ENCODE results near the gene NEXN. TPM values are rescaled to one million over a fixed set of nuclear protein-coding genes. Genes with fewer than 3 reads are reported as not detected.

Gene NEXN
- total RNA-seq, 1 experiment from 2014 or later: 0.15 TPM

DNA sequence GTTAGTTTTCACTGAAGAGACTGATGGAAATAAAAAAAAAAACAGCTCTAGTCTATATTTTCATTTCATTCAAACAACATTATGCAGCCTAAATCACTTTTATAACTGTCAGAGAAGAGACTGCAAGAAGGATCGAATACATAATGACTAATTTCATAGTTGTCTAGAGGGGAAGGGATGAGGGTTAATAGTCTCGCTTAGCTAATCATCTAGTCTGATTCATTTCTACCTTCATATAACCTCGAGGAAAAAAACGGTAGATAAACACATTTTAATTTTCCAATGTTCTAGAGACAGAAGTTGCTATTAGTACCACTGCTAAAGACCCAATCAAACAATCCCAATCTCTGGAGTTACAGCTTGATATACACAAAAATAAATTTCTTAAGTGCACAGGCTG lies 87.0 kb downstream of the NEXN start:
- DNase-seq (ENCODE audit: low read depth, low spot score) (no peak), ATAC-seq (no peak)
- Histone ChIP-seq H3K9me3 (ENCODE audit: control insufficient read depth in 1 of 2, insufficient read depth in 1 of 2, low read depth in 1 of 2, low read length in 2 of 2) (no peaks in the 10 kb centered on the region), H3K27ac (ENCODE audit: low read depth, low read length) (no peak overlapping the region), H3K27me3 (ENCODE audit: insufficient read depth, low read length) (no peaks in the 10 kb centered on the region), H3K4me2 (ENCODE audit: low read length) (no peak overlapping the region), H2AFZ (ENCODE audit: low read depth, low read length, poor library complexity, severe bottlenecking) (no peak overlapping the region), H3K4me1 (ENCODE audit: control insufficient read depth in 1 of 2, insufficient read depth in 2 of 2, low read length in 2 of 2) (peaks cover 7 to 16% of the 10 kb centered on the region in 2 experiments), H4K20me1 (ENCODE audit: insufficient read depth) (peaks cover 48% of the 10 kb centered on the region; the same call in 1 of the 2 replicates), H3K9me2 (ENCODE audit: insufficient read depth) (no peaks in the 10 kb centered on the region), H3K4me3 (replicated peaks in 1 of 2; ENCODE audit: low read depth in 1 of 2, low read length in 2 of 2) (no peak overlapping the region), H3K9ac (ENCODE audit: low read length) (0 out of 2 replicates have a peak overlapping the region, but pooled peaks have one; percentile 9), H3K36me3 (ENCODE audit: control insufficient read depth in 1 of 2, insufficient read depth in 2 of 2, low read length in 2 of 2) (peaks cover 12 to 31% of the 10 kb centered on the region in 2 experiments), H3K79me2 (ENCODE audit: insufficient read depth, low read length) (peaks cover 100% of the 10 kb centered on the region)
- ChIA-PET RAD21 (ENCODE audit: low non-redundant PET in 1 of 2, low total read pairs in 2 of 2, uncharacterized antibody in 2 of 2, unreplicated experiment in 2 of 2) (interaction anchor here in 1 of 2 experiments (0.6 kb wide), 1 partner anchor 828 kb away, joined by 3 read pairs; no protein-coding TSS in a partner anchor), POLR2A (interaction anchor here (0.6 to 1.7 kb wide), 5 partner anchors 11 to 620 kb away, joined by 3 to 15 read pairs (median 3); partner anchors contain the start of gene DNAJB4), CTCF (no interaction called here)
- TF ChIP-seq POLR2A (IDR thresholded peaks at IDR 0.05; ENCODE audit: borderline replicate concordance, extremely low read depth, insufficient read depth, insufficient read length): no peak
- no peak for TF ChIP-seq SP1 (IDR thresholded peaks at IDR 0.05; ENCODE audit: low read depth)
- no peak for TF ChIP-seq EZH2 (IDR thresholded peaks at IDR 0.05)
- no peak for TF ChIP-seq SRF (IDR thresholded peaks at IDR 0.05; ENCODE audit: low read depth)
- TF ChIP-seq ELF1 (IDR thresholded peaks at IDR 0.05; ENCODE audit: borderline replicate concordance, low read depth): no peak
- TF ChIP-seq CEBPB (IDR thresholded peaks at IDR 0.05; ENCODE audit: low read depth): no peak
- TF ChIP-seq, protein P1, sequence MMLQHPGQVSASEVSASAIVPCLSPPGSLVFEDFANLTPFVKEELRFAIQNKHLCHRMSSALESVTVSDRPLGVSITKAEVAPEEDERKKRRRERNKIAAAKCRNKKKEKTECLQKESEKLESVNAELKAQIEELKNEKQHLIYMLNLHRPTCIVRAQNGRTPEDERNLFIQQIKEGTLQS (IDR thresholded peaks at IDR 0.05): no peak
- no peak for TF ChIP-seq POLR2AphosphoS5 (IDR thresholded peaks at IDR 0.05; ENCODE audit: low read depth, low read length)
- no peak for TF ChIP-seq EGR1 (IDR thresholded peaks at IDR 0.05; ENCODE audit: low read depth)
- TF ChIP-seq FOSL1 (IDR thresholded peaks at IDR 0.05; ENCODE audit: low read depth): no peak
- TF ChIP-seq, protein P2, sequence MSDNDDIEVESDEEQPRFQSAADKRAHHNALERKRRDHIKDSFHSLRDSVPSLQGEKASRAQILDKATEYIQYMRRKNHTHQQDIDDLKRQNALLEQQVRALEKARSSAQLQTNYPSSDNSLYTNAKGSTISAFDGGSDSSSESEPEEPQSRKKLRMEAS (IDR thresholded peaks at IDR 0.05): no peak
- no peak for TF ChIP-seq ZNF274 (IDR thresholded peaks at IDR 0.05; ENCODE audit: low read depth, low read length)
- TF ChIP-seq, protein P3, sequence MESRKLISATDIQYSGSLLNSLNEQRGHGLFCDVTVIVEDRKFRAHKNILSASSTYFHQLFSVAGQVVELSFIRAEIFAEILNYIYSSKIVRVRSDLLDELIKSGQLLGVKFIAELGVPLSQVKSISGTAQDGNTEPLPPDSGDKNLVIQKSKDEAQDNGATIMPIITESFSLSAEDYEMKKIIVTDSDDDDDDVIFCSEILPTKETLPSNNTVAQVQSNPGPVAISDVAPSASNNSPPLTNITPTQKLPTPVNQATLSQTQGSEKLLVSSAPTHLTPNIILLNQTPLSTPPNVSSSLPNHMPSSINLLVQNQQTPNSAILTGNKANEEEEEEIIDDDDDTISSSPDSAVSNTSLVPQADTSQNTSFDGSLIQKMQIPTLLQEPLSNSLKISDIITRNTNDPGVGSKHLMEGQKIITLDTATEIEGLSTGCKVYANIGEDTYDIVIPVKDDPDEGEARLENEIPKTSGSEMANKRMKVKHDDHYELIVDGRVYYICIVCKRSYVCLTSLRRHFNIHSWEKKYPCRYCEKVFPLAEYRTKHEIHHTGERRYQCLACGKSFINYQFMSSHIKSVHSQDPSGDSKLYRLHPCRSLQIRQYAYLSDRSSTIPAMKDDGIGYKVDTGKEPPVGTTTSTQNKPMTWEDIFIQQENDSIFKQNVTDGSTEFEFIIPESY (IDR thresholded peaks at IDR 0.05; ENCODE audit: extremely low read depth, insufficient replicate concordance, low read length): no peak
- TF ChIP-seq EZH2phosphoT487 (IDR thresholded peaks at IDR 0.05; ENCODE audit: borderline replicate concordance): no peak
- no TSS peak for BruUV-seq (replicated peaks)
- intact Hi-C loops (cut with micrococcal nuclease): loop anchor here (5.0 kb wide), 1 partner anchor 288 kb away; no protein-coding TSS in a partner anchor
